Heart left ventricle (tissue), 13 donors: ENCODE results near the gene IL1A.

Source experiments
- CTCF ChIP-seq, 12 donors: fragments of 200-600 bp; sonication (generic) in 4 of 12; IDR thresholded peaks; one replicate each; pipeline versions ENCODE4 v1.5.0 to v1.8.0; 2018 to 2022; ENCODE audit warnings: antibody characterized with exemption in 12 of 12, mild to moderate bottlenecking in 5 of 12
- POLR2A ChIP-seq, 2 donors: fragments of 450-650 bp; IDR thresholded peaks; one replicate each; pipeline ENCODE4 v1.6.1; 2017; ENCODE audit warnings: antibody characterized with exemption in 2 of 2, mild to moderate bottlenecking in 2 of 2, moderate library complexity in 2 of 2
- donor health status: ischemic (EF 13 %, LVEDD 7.1; RV severe dilation, severe dysfunction).
- donor health status: DM: no; HTN: yes; CAD: no.
- donor health status: DM: no; HTN: no; CAD: no.
- donor health status: ischemic (EF 25% LVEDD 6.9; RV normal size, moderate dysfunction).
- donor health status: ischemic (EF 25% LVEDD 5.7; RV mildly dilated, moderate dysfunction).
- donor health status: ischemic (EF 35%, LVEDD 5.7; RV mildly dilated, moderate dysfunction).
- donor health status: nonischemic (EF 11% LVEDD 7.7; RV severe dilation, severe dysfunction).
- donor health status: DM: yes; HTN: yes; CAD: no.
- donor health status: PGD.
- donor health status: ischemic (EF 29% LVEDD 5.4; RV normal size, mild dysfunction).
- donor health status: nonischemic (EF 23%, LVEDD 6.1; RV moderate dilation, normal function).

DNA sequence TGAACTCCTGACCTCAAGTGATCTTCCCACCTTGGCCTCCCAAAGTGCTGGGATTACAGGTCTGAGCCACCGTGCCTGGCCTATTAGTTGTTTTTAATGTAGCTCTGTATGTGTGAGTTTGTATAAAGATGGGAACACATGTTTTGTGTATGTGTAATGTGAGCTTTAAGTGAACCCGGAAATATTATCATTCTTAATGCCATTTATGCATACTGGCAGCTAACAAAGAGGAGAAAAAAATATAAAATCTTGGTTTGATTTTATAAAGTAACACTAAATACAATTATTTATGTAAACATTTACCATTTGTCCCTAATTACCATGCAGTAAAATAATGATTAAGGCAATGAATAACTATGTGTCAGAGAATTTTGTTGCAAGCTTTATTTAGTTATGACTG, 10.7 kb downstream of the IL1A start:
- TF ChIP-seq CTCF (IDR thresholded peaks at IDR 0.05), result no peak
- TF ChIP-seq POLR2A (IDR thresholded peaks at IDR 0.05), result no peak
